Left colon (tissue), 2 donors: ENCODE data around the gene CATSPERE. TPM values are rescaled to one million over a fixed set of nuclear protein-coding genes. Genes with fewer than 3 reads are reported as not detected.
"Not testable (repeated sequence)": the region's sequence is repeated elsewhere in the genome, so short reads cannot be mapped to it uniquely, and the experiment has no call there.

ENCODE experiments used
- ATAC-seq: fragments of 200-7000 bp; cut with Tn5 transposase; one replicate; pipeline ENCODE4 v1.9.1; 2020; ENCODE audit warnings: mild to moderate bottlenecking, moderate library complexity
- DNase-seq, 2 donors: peaks; one replicate each; pipeline ENCODE4 v3.0.0-alpha.2; 2020
- intact Hi-C, 2 donors: fragments of 100-400 bp; cut with DNase I in 1 of 2; cut with micrococcal nuclease in 1 of 2; formaldehyde crosslinking; loops; one replicate each; pipeline versions ENCODE4 v1.11.2 to v1.14.0; 2022; cut with DNase I, micrococcal nuclease
- total RNA-seq, 2 donors: library from RNA; stranded (reverse); fragmentation: NEBNext Ultra II Directional; extraction: Animal tissue kit (Norgen Biotek cat#: 25700); gene quantifications; one replicate each; pipeline ENCODE4 v1.2.1, GENCODE V29; 2021
- donor health status: DM: no; HTN: no; CAD: no.
- donor health status: DM: yes; HTN: yes; CAD: no.

CATSPERE gene
- total RNA-seq, 2 donors from 2014 or later: 0.50 to 0.82 TPM

GRCh38 chr1:244447552-244447951 lies 13.5 kb upstream of the CATSPERE start:
- intact Hi-C loops: no loop called here
- DNase-seq: no peak
- no peak for ATAC-seq

DNA sequence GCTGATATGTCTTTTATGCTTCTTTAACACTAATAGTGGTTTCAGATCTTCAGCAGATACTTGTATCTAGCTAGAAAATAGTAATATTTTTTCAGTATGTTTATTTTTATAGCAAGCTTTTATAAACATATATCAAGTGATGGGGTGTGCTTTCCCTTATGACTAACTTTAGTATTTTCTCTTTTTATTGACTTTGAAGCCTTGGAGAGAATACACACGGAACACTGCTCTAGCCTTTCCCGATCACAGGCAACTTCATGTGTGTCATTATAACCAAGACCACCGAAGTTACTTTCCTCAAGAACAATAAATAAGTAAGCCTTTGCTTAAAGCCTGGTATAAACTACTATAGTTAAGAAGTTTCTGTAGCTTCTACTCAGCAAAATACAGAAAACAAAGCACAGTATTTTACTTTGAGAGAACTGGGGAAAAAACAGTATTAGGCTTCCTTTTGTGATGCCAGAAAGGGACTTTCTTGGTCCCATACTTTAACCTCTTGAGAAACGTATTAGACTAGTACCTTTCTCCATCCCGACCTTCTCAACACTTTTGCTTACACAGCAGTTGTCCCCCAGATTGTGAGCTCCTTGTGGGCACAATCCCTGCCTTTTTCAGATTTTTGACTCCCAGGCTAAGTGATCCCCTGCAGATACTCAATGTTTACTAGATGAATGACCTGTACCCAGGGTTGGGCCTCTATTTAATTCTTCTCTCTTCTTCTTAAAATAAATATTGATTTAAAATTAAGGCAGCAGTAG lies 12.6 kb upstream of the CATSPERE start:
- no peak for ATAC-seq
- DNase-seq: no peak
- intact Hi-C loops: no loop called here

GRCh38 chr1:244449936-244450508 lies 11.1 kb upstream of the CATSPERE start:
- ATAC-seq (no peak), DNase-seq (no peak)
- intact Hi-C loops: loop anchor here in 1 of 2 donors (10.0 kb wide), 1 partner anchor 205 kb away; the partner anchor contains the start of gene DESI2

DNA sequence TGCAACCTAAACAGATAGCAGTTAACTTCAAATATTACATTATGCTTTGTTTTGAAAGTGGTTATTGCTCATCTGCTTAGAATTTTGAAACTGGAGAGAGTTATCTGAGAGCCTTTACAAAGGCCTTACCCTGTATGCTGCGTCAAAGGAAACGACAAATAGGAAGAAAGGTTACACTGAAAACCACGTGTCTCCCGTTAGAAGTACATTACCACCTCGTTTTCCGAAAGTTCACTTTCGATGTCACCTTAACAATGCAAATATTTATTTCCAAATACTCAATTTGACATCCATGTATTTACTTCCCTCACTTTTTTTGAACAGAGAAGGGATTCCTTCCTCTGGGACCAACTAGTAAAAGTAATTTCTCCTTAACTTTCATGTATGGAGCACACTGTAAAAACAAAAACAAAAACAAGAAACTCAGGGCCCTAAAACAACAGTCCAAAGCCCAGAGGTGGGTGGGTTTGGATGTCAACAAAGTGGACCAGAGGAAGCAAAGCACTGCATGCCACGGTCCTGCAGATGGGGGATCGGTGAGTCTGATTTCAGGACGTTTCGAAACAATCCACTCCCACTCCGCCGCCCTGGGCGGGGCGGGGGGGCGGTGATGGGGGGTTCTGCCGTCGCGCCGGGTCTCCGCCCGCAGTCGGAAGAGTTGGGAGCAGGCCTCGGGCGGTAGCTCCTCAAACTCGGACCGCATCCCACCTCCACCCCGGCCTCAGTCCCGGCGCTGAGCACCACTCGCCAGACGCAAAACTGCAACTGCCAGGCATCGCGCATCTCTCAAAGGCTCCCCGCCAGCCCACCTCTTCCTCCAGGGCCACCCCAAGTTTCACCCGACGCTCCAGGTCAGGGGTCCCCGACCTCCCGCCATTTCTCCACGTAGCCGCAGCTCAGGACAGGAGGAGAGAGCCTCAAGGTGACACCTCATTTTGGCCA lies 10.2 kb upstream of the CATSPERE start:
- peak; percentile 46 to 68 for DNase-seq
- ATAC-seq: peak; percentile 18
- intact Hi-C loops: loop anchor here in 1 of 2 donors (10.0 kb wide), 1 partner anchor 204 kb away; the partner anchor contains the start of gene DESI2

- intact Hi-C loops: loop anchor here in 1 of 2 donors (10.0 kb wide), 1 partner anchor 203 kb away; the partner anchor contains the start of gene DESI2
- DNase-seq (no peak), ATAC-seq (no peak)
Measured at GRCh38 chr1:244451539-244451950, 9.5 kb upstream of the CATSPERE start, which contains the start of gene ADSS2. Gene ADSS2, minus strand, starts transcription at chr1:244451909. Its CDS starts 92 bp downstream, at chr1:244451817.

DNA sequence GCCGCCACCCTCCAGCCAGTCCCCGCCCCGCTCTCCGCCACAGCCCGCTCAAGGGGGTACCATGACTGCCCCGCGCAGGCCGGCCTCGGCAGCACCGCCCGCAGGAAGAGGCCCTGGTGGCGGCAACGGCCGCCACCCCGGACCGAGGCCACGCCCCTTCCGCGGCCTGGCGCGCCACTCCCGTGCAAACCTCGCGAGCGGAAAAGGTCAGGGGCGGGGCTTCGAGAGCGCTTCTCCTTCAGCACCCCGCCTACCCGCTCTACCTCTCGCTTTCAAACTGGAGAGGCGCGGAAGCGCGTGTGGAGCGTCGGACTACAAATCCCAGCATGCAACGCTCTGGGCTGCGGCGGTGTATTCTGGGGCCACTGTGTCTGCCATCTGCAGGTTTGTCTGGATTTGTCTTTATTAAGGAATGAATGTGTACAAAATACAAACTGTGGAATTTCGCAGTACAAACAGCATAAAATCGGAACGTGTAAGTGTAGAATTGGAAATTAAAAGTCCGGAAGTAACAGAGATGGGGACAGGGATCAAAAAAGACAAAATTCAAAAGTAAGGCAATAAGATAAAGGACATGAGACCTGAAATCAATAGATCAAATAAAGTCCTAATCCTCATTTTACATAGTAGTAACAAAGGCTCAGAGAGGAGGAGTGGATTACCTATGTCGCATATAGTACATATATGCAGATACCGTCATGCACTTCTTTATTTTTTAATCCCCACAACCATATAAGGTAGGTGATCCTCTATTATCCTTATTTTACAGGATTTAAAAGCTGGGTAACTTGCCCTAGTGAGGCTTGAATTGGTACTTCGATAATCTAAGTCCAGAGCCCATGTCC lies 8.9 kb upstream of the CATSPERE start:
- DNase-seq (peak; percentile 99 to 100), ATAC-seq (peak; percentile 94)
- intact Hi-C loops: loop anchor here in 1 of 2 donors (10.0 kb wide), 1 partner anchor 203 kb away; the partner anchor contains the start of gene DESI2

- no peak for DNase-seq
- ATAC-seq: no peak
- intact Hi-C loops: loop anchor here in 1 of 2 donors (10.0 kb wide), 1 partner anchor 200 kb away; the partner anchor contains the start of gene DESI2
Measured at GRCh38 chr1:244454412-244454811, 6.7 kb upstream of the CATSPERE start.

DNA sequence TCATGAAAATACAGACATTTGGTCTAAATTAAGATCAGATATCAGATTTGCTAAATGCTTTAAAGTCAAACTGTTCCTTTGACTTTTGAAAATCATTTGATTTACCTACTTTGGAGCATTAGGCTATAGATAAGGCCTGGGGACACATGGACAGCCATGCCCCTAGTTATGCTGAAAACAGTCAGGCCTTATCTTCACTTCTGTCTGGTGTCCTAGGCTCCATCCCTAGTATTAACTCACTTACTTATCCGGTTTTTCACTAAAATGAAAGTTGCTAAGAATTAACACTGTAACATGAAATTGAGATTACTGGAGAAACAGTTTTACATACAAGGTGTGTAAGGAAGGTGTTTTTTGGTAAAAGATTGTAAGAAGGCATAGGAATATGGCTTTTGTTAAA lies 4.5 kb upstream of the CATSPERE start:
- intact Hi-C loops: loop anchor here in 1 of 2 donors (10.0 kb wide), 1 partner anchor 198 kb away; the partner anchor contains the start of gene DESI2
- ATAC-seq (no peak), DNase-seq (no peak)

GRCh38 chr1:244458781-244459180 lies 2.3 kb upstream of the CATSPERE start:
- ATAC-seq: no peak
- intact Hi-C loops: loop anchor here in 1 of 2 donors (10.0 kb wide), 1 partner anchor 196 kb away; the partner anchor contains the start of gene DESI2
- DNase-seq: no peak

GRCh38 chr1:244460197-244460596 lies 876 bp upstream of the CATSPERE start:
- DNase-seq (peak in 1 of 2 donors; percentile 20), ATAC-seq (no peak)
- intact Hi-C loops: no loop called here

- DNase-seq (no peak), ATAC-seq (no peak)
- intact Hi-C loops: no loop called here
Measured at GRCh38 chr1:244466724-244467123, 5.7 kb downstream of the CATSPERE start.

GRCh38 chr1:244473059-244473605 lies 12.1 kb downstream of the CATSPERE start:
- intact Hi-C loops: no loop called here
- no peak for ATAC-seq
- no peak for DNase-seq

DNA sequence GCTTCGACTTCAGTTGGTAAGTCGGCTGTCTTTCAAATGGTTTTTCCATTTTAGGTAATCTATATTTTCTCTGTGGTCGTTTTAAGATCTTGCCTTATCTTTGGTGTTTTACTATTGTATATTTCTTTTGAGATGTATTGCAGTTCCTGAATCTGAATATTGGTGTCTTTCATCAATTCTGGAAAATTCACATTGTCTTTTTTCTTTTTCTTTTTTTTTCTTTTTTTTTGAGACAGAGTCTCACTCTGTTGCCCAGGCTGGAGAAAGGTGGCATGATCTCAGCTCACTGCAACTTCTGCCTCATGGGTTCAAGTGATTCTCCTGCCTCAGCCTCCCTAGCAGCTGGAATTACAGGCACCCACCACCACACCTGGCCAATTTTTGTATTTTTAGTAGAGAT lies 23.9 kb downstream of the CATSPERE start:
- ATAC-seq, intact Hi-C loops, DNase-seq: not testable (repeated sequence)

GRCh38 chr1:244494653-244495052 lies 33.6 kb downstream of the CATSPERE start:
- ATAC-seq (no peak), DNase-seq (no peak)
- intact Hi-C loops: no loop called here

DNA sequence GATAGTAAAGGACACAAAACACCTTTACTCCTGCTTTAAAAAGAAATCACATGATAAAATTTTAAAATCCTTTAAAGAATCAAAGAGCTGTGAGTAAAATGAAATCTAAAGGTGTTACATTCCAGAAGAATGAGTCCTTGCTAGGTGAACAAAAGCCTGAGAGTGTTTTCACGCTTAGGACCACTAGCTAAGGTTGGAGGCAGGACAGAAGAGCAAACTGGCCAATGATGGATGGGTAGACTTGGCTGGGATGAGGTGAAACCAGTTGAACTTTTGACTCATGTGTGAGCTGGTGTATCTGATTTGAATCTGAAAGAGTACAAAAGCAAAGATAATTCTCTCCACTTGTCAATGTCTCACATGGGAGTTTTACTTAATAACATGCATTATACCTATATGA lies 35.1 kb downstream of the CATSPERE start:
- no peak for ATAC-seq
- intact Hi-C loops: no loop called here
- no peak for DNase-seq

GRCh38 chr1:244497805-244498204 lies 36.7 kb downstream of the CATSPERE start:
- ATAC-seq (no peak), DNase-seq (no peak)
- intact Hi-C loops: no loop called here

GRCh38 chr1:244499484-244499883 lies 38.4 kb downstream of the CATSPERE start:
- intact Hi-C loops, DNase-seq, ATAC-seq: not testable (repeated sequence)
